ENCODE data around the gene NOTCH1.

Gene NOTCH1

DNA sequence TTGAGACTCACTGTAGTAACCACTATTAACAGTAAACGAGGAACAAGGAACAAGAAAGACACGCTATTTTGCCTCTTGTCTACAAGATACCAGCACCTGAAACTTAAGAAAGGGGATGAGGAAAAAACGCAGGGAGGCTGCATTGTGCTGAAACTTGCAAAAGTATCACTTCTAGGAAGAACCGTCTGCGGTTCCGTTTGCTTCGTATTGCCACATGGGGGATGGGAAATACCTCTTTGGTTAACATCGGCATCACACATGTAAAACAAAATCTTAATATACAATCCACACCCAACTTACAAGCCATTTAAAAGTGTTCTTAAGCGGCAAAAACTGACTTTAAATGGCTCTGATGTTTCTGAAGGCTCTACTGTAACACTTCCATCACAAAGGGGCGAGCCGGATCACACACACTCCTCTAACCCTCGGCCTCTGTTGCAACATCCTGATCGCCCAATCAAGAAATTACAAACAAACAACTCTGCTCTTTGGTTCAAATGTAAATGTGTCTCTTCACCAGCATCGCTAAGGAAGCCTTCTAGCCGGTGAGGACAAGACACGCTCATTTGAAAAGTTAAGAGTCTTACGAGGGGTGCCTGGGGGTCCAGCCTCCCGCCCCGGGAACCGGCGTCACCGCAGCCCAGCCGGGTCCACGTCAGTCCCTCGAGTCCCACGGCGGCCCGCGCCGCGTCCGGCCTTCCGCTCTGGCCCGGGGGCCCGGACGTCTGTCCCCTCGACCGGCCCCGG lies 63.6 kb downstream of the NOTCH1 start:
- DNase-seq, result peak; percentile 62 to 78
- TF ChIP-seq GATA1 (IDR thresholded peaks at IDR 0.05; ENCODE audit: low read depth, low read length) (no peak), POLR2A (IDR thresholded peaks at IDR 0.05; ENCODE audit: low read length) (no peak)

DNA sequence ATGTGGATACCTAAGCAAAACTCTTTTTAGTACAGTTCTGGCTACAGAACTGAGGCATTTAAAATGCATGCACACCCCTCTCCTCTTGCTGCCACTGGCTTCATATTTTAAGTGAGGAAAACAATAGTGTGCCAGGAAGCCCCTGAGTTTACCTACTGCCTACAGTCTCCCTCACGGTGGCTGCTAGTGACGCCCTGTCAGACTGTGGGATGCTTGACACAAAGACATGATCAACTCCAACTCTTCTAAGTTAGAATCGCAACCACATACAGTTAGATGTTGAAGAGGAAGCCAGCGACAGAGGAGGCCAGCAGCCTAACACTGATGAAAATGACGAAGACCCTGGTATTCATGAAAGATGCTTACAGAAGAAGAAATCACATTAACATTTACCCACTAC lies 64.3 kb downstream of the NOTCH1 start:
- DNase-seq, result peak in 1 of 2 experiments; percentile 39
- TF ChIP-seq POLR2A (IDR thresholded peaks at IDR 0.05; ENCODE audit: low read length), result no peak
- TF ChIP-seq GATA1 (IDR thresholded peaks at IDR 0.05; ENCODE audit: low read depth, low read length), result no peak

DNA sequence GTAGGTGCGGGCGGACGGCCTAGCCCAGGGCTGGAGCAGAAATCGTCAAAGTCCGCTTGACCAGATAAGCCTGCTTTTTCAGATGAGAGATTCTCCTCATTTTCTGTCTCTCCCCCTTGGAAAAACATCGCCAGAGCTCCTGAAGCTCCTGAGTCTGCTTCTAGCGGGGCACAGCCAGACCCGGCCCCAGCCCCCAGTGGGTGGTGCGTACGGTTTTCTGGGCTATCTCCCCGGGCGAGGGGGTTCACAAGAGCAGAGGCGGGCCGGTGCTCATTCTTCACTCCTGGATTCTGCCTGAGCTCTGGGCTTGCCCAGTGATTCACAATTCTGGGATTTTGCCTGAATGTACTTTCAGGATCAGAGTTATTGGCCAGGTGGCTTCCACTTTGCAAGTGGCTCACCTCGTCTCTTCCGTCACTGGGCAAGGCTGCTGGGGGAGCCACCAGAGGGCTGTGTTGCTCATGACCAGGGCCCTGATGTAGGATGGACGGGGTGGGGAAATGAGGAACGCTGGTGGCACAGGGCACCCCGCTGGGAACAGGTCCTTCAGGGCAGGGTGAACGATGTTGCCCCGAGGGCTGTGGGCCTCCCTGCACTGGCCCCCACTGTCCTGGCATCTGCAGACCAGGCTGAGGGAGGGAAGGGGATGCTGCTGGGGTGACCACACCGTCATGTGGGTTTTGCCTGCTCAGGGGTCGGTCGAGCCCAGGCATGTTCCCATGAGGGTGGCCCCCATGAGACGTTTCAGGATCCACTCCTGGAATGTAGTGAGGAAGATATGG lies 69.3 kb downstream of the NOTCH1 start:
- no peak for DNase-seq
- TF ChIP-seq GATA1 (IDR thresholded peaks at IDR 0.05; ENCODE audit: low read depth, low read length) (no peak), POLR2A (IDR thresholded peaks at IDR 0.05; ENCODE audit: low read length) (no peak)

DNA sequence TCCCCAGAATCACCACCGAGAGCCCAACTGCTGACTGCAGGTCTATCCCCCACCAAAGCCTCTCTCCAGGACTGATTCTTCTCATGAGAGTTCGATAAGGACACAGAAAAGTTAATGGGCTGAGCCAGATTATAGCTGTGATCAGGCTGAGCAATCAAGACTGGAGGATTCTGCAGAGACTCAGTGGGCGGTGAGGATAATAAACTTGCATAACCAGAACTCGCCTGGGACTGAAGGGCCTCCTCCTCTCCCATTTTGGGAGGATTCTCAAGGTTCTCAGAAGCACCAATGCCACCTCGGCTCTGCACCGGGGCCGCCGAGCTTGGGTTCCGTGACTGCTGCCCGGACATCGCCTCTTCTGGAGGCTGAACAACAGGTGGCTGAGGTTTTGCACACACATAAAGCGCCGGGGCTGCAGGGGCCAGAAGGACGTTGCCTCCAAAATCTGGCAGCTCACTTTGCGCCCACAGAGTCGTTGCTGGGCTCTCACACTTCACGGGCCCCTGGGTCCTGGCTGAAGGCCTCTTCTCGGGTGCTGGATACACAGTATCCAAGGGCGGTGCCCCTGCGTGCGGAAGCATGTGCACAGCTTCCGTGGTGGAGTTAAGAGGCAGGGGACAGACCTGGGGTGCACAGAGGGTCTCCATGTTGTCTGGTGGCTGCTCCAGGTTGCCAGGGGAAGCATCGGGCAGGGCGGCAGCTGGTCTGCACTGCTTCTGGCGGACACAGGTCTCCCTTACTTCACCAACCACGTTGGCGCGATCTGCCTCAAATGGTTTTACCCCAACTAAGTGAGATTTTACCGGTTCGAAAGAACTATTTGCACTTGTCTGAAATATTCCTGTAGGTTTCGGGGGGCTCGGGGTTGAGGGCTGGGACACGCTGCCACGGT lies 70.6 kb downstream of the NOTCH1 start:
- TF ChIP-seq POLR2A (IDR thresholded peaks at IDR 0.05; ENCODE audit: low read length) (no peak), GATA1 (IDR thresholded peaks at IDR 0.05; ENCODE audit: low read depth, low read length) (no peak)
- DNase-seq, result no peak

DNA sequence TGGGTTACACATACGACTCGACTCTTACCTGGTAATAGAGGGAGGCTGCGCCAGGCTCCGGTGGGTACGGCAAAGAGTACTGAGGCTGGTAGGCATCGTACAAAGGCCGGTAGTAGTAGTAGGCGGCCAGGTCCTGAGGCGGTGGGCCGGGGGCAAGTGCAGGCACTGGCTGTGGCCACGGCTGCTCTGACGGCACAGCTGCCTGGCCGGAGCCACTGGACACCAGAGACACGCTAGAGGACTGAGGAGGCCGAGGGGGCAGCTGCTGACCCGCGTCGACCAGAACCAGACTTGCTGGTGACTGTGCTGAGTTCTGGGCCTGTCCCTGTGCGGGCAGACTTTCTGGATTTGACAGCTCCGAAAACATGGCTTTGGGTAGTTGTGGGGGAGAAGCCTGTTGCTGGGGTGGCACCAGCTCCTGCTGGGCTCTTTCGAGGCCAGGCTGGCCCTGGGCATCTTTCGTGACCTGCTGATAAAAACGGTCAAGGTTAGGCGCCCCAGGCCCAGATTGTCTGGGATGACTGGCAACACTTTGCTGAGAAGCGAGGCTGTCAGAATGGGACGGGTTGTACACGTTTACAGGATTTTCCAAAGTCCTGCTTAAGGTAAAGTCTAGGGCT lies 71.7 kb downstream of the NOTCH1 start:
- TF ChIP-seq GATA1 (IDR thresholded peaks at IDR 0.05; ENCODE audit: low read depth, low read length) (no peak), POLR2A (IDR thresholded peaks at IDR 0.05; ENCODE audit: low read length) (no peak)
- no peak for DNase-seq

DNA sequence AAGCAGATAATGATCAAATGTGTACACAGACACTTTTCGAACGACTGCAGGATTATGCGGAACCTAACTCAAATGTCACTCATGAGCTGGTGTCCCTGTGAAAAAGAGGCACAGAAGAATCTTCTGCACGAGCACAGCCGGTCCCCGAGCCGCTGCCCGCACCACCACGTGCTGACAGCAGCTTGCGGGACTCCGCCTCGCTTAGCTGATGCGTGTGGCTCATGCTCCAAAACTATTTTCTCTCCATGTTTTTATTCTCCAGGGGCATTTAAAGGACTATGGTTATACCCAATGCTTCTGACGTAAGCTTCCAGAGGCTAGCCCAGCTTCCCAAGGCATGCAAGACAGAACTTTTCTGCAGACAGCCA lies 72.5 kb downstream of the NOTCH1 start:
- DNase-seq, result no peak
- TF ChIP-seq POLR2A (IDR thresholded peaks at IDR 0.05; ENCODE audit: low read length), result no peak
- no peak for TF ChIP-seq GATA1 (IDR thresholded peaks at IDR 0.05; ENCODE audit: low read depth, low read length)

DNA sequence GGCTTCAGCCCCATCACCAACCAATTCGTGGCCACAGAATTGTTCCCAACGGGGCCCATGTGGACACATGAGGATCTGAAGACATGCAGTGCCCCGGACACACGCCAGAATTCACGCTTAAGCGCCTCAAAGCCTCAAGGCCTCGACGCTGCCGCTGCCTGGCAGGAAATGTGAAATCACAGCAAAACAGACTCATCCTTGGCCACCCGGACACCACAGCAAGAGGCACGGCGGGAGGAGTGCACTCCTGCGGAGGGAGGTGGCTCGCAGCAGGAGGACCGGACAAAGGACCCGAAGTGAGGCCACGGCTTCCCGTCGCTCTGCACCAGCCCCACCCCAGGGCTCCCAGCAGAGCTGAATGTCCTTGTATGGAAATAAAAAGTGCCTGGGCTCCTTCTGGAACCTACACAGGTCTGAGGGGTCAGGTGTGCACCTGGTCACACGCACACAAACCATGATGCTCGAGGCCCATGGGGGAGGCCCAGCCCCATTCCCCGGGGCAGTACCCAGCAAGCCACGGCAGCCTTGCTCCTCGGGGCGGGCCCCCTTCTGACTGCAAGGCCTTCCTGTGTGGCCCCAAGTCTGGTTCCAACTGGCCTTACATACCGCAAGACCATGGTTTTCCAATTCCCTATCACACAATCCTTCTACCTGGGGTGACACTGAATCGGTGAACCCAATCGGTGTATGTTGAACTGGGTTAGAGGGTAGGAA lies 73.1 kb downstream of the NOTCH1 start:
- DNase-seq, result no peak

DNA sequence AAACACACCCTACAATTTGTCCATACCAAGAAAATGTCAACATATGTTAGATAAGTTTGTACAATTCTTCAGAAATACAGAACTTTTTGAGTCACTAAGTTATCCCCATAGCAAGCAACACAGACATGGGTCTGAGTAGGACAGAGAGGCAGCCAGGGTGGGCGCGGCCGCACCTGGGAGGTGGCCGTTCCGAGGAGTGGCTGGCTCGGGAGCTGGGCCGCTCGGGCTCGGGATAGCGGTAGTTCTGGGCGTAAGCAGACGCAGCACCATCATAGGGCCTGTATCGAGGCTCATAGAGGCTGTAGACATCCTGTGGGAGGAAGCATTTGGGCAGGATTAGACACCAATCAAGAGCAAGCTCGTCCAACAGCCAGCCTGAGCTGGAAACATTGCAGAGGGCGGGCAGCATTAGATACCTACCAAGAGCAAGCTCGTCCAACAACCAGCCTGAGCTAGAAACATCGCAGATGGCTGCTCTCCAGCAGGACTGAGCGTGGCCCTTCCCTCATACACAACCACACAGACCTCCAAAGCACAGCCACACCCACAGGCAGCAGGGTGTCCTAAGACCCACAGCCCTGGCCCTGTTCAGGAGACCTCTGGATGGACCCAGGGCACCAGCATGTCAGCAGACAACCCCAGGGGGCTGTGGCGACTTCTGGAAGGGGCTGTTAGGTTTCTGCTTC lies 73.9 kb downstream of the NOTCH1 start:
- no peak for TF ChIP-seq GATA1 (IDR thresholded peaks at IDR 0.05; ENCODE audit: low read depth, low read length)
- TF ChIP-seq POLR2A (IDR thresholded peaks at IDR 0.05; ENCODE audit: low read length), result no peak
- DNase-seq, result no peak

More for the DNA sequence above, 73.1 kb downstream of the NOTCH1 start:
- no peak for TF ChIP-seq POLR2A (IDR thresholded peaks at IDR 0.05; ENCODE audit: low read length)
- no peak for TF ChIP-seq GATA1 (IDR thresholded peaks at IDR 0.05; ENCODE audit: low read depth, low read length)

DNA sequence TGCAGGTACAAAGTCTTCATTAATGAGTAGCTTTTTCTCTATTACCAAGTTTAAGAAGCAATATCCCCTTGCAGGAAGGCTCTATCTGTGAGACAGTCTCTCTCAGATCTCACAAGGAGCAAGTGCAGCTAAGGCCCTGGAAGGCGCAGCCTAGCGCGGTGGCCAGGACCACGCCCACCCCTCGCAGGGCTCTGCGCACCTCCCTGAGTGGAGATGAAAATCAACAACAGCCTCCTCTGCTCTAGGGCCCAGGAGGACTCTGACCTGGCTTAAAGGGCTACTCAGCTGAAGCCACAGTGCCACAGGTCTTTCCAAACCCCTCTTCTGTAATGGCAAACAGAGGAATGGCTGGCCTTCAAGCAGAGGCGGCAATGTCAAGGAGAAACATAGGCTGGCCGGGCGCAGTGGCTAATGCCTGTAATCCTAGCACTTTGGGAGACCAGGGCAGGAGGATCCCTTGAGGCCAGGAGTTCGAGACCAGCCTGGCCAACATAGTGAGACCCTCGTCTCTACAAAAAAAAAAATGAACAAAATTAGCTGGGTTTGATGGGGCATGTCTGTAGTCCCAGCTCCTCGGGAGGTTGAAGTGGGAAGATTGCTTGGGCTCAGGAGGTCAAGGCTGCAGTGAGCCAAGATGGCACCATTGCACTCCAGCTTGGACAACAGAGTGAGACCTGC lies 74.9 kb downstream of the NOTCH1 start:
- peak; percentile 65 to 68 for DNase-seq
- TF ChIP-seq GATA1 (IDR thresholded peaks at IDR 0.05; ENCODE audit: low read depth, low read length) (no peak), POLR2A (IDR thresholded peaks at IDR 0.05; ENCODE audit: low read length) (no peak)

DNA sequence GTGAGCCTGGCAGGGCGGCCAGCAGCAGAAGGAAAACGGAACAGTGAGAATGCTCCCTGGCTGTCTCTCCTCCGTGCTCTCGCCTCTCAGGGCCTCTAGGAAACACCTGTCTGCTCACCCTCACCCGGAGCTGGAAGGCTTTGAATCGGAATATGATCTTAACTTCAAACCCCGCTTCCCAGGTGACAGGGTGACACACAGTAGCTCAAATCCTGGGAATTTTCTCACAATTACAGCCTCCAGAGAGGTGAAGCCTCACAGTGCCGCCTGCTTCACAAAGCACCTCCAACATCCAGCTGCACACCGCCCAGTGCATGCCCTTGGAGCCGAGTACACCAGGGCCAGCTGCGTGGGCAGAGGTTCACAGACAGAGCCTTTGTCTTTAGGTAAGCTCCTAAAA lies 75.5 kb downstream of the NOTCH1 start:
- no peak for TF ChIP-seq GATA1 (IDR thresholded peaks at IDR 0.05; ENCODE audit: low read depth, low read length)
- TF ChIP-seq POLR2A (IDR thresholded peaks at IDR 0.05; ENCODE audit: low read length), result no peak
- no peak for DNase-seq

DNA sequence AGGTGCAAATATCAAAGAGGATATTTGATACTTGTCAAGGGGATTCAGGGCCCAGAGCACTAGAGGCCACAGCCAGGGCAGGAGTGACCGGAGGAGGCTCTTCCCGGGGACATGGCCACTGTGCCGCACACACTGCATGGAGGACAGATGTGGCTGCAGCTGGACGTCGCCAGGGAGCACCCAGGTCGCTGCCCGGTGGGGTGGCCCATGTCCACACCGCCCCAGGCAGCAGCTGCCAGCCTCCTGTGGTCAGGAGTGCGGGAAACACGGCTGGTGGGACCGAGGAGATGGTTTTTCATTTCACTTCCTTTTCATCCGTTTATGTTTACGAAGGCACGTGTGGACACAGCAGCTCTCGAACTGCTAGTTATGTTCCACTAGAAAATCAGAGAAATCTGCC lies 78.1 kb downstream of the NOTCH1 start:
- no peak for DNase-seq
- TF ChIP-seq POLR2A (IDR thresholded peaks at IDR 0.05; ENCODE audit: low read length) (no peak), GATA1 (IDR thresholded peaks at IDR 0.05; ENCODE audit: low read depth, low read length) (no peak)

DNA sequence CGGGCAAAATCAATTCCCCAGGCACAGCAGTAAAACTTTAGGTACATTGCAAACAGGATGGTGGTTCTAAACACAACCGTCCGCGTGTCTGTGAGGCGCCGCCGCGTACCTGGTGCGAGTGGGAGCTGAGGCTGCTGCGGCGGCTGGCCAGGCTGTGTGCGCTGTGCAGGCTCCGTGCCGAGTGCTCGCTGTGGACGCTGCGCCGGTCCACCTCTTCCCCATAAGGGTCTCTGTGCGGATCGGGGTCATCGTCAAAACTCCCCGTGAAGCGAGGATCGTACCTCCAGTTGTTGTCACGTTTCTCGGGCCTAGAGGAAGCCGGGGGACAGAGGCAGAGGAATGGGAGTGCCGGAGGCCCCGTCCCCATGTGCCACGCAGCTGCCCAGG lies 79.7 kb downstream of the NOTCH1 start:
- no peak for DNase-seq
- TF ChIP-seq POLR2A (IDR thresholded peaks at IDR 0.05; ENCODE audit: low read length) (no peak), GATA1 (IDR thresholded peaks at IDR 0.05; ENCODE audit: low read depth, low read length) (no peak)

Measured in erythroblast (primary cell).